ENCODE results near the gene CPZ.
"Not testable (repeated sequence)": the region's sequence is repeated elsewhere in the genome, so short reads cannot be mapped to it uniquely, and the experiment has no call there.

Gene CPZ

DNA sequence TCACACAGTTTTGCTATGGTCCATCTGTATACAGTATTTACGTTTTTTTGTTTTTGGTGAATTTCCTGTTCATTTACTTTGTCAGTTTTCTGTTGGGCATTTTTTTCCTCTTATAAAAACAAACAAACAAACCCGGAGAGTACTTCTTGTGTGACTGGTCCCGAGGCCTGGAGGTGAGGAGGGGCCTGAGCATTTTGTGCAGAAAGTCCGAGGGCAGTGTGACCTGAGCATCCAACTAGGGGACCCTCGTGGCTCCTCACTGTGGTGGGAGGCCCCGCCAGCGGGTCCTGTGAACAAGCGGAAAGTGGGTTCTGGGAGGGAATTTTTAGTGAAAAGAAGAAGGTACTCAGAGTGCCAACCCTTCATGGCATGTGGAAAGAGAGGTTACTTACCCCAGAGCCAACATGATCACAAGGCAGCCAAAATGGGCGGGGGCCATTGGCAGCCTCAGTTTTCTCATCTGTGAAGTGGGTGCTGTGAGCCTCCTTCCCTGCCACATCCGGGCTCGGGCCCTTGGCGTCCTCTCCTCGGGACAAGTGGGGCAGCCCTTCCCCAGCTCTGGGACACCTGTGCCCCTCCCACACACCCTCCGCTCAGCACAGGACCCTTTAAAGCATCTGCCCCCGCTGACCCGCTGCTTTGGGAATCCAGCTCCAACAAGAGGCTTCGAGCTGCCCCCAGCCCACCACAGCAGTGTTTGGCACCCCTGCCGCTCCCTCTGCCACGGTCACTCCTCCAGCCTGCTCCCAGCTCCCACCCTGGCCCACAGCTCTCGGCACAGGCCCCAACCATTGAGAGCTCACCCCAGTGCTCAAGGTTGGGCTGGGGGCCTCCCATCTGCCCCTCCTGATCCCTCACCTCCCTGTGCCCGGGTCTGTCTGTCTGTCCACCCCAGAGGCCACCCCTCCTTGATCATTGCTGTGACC is 35.2 kb upstream of the CPZ start:
- no peak for DNase-seq (ENCODE audit: low read depth)

DNA sequence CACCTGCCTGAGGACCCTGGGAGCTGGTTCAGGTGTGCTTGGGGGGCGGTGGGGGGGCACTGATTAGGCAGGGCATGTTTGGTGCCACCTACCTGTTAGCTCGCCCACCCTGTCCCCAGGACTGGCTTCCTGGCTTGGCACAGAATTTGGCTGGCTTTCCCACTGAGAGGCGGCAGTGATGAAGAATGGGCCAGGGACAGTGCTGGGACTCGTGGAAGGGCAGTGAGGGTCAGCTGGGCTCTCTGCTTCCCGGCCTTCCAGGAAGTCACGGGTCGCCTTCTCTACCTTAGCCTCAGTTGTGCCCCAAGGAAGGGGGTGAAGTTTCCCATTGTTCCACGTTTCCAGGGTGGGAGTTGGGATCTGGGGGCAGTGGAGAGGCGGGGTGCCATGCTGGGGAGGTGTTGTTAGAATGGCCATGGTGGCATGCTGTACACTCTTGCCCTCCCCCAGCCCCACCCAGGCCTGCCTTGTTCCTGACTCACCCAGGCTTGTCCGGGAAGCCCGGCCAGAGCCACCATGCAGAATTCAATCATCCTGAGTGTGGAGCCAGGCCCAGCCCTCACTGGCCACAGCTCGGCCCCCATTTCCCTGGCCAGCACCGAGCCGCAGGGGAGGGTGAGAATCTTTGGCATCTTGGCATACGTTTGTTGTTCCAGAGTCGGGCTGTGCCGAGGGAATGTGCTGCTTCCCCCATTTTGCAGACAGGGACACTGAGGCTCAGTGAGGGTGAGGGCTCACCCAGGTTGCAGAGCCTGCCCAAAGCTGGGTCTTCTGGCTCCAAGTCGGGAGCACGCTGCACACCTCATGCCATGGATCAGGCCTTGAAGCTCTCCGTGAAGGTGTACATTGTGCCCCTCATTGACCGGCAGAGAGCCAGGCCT is 34.2 kb upstream of the CPZ start:
- no peak for DNase-seq (ENCODE audit: low read depth)

DNA sequence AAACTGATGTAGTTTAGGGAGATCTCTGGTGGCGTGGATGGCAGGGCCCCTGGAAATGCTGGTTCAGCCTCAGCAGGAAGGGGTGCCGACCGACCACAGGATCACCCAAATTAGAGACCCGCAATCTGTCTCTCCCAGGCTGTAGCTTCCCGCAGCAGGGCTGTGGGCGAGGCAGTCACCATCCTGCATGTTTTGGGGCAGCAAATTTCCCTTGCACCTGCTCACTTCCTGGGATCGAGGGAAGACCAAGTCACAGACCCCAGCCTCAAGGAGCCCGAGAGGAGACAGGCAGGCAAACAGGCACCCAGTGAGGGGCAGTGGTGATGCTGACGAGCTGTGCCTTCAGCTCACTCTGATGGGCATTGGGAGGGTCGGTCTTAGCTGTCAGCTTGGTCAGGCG is 33.6 kb upstream of the CPZ start:
- DNase-seq (ENCODE audit: low read depth): no peak

DNA sequence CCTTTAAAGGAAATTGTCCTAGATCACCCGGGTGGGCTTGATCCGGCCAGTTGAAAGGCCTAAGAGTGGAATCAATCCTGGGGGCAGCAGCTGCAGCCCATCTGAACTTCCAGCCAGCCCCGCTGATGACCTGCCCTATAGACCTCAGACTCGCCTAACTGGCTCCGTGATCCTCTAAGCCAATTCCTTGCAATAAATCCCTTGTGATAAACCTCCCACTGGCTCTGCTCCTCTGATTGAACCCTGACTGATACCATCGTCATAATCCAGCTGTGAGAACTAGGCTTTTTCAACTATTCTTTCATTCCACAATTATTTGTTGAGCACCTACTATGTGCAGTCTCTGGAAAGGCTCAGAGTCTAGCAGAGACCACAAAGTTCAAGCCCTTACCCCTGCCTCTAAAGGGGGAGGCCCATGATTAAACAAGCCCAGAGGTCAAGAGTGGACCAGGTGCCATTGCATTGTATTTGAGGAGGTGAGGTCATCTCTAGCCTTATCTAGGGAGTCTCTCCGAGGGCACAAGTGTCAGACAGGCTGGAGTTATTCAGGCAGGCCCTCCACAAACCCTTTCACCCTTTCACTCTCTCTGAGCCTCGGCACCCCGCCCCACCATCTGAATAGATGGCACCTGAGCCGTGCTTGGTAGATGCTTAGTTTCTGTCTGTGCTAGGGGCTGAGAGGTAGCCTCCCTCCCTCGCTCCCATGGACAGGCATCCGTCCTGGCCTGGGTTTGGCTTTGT is 32.9 kb upstream of the CPZ start:
- DNase-seq (ENCODE audit: low read depth): no peak

DNA sequence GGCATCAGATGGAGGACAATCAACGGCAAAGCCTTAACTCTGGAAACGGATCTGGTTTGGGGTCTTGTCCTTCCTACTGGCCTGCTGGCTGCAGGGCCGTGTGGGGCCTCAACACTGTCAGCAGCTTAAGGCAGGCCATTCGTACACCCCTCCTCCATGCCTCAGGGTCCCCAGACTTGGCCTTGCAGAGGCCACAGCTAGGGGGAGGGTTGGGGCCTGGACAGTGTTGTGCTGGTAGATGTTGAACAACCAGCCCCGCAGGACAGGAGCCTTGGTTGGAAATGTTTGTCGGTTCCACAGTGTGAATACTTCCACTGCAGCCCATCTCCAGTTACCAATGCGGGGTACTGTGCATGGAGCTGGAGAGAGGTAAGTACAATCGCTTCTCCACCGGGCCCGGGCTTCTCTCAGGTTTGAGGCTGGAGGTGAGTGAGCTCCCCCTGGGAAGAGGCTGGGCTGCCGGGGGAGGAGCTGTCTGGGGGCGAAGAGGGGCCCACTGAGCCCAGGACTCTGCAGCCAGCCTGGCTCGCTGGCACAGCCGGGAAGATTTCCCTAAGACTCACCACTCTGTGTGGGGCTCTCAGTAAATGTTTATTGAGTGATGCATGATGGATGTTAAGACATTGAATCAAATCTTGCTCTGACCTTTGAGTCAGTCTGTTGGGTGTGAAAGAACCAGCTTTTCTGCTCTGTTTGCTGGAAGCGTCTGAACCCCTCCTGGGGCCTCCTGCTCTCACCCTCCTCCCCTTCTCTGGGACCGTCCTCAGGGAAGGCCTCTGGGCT is 32.1 kb upstream of the CPZ start:
- no peak for DNase-seq (ENCODE audit: low read depth)

DNA sequence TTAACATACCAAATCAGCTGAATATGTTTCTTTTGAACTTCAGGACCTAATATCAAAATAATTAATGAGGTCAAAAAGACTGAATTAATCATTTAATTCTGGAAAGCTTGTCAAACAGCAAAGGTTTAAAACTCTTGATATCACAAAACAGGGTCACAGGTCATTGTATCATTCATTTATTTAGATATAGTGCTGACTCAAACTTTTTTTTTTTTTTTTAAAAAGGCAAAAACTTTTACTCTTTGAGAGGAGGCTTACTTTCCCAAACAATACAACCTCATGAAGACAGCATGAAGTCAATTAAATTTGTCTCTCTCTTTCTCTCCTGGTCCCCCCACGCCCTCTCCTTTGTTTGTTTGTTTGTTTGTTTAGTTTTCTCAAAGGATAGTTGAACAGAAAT is 28.0 kb upstream of the CPZ start:
- DNase-seq (ENCODE audit: low read depth): no peak

DNA sequence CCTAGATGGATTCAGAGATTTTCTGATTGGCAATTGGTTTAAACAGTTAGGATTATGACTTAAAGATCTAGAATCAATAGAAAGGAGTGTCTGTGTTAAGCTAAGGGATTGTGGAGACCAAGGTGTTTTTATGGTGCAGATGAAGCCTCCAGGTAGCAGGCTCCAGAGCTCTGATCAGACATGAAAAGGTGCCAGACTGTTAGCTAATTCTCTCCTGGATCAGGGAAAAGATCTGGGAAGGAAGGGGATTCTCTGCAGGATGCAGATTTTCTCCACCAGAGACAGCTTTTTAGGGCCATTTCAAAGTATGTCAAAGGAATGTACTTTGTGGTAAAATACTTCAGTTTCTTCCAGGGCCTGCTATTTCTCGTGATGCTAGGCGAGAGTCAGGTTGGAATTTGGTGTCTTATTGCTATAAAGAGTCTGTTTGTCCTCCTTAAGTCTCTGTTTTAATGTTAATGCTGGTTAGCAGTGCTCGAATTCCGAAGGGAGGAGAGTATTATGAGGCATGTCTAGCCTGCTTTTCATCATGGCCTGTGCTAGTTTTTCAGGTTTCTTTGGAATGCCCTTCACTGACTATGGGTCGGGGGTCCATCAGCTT is 24.4 kb upstream of the CPZ start:
- DNase-seq (ENCODE audit: low read depth): no peak

DNA sequence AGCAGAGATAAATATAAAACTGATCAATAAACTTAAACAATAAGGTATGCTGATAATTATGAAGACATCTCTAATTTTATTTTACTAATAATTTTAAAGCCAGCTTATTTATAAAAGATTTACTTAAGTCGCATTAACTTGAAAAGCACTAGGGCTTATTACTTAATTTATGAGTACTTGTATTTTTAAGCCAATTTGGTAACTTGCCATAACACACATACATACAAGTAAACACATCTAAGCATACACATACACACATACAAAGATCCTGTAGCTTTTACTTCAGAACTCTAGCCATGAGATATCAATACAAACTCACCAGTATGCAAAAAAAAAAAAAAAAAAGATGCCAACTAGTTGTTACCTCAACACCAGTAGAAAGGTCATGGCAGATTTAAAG is 22.4 kb upstream of the CPZ start:
- no peak for DNase-seq (ENCODE audit: low read depth)

DNA sequence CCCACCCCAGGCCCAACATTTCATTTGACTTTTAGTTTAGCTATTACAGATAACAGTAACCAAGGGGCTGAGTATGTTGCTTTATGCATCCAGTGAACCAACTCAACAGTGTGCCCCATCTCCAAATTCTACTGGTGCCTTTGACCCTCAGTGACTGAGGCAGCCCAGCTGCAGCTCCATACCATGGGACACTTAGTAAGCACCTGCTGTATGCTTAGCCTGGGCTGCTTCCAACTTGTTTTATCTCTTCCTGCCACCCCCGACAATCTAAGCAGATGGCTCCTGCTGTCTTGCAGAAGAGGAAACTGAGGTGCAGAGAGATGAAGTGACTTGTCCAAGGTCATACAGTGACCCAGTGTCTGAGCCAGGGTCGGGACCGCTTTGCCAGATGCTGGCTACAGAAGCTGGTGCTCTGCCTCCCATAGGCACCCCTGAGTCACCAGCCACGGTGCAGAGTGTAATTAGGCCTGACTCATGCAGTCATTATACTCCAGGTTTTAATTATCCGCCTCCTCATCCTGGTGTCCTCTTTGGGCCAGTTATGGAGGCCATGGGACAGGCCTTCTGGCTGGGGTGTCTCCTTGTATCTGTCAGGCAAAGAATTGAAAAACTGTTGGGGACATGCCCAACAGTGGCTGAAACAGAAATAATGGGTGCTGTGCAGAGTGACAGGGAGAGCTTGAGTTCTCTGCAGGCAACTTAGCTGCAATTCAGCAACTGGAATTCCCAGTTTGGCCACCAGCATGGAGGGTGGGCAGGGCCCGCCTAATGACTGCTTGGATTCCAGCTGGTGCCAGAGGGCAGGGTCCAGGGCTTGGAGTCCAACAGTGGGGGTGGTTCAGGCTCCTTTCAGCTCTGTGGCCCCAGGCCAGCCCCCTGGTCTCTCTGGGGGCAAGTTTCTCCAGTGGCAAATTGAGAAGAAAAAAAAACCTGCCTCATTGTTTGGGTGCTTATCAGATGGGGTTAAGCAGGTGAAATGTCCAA is 20.6 kb upstream of the CPZ start:
- DNase-seq (ENCODE audit: low read depth): no peak

DNA sequence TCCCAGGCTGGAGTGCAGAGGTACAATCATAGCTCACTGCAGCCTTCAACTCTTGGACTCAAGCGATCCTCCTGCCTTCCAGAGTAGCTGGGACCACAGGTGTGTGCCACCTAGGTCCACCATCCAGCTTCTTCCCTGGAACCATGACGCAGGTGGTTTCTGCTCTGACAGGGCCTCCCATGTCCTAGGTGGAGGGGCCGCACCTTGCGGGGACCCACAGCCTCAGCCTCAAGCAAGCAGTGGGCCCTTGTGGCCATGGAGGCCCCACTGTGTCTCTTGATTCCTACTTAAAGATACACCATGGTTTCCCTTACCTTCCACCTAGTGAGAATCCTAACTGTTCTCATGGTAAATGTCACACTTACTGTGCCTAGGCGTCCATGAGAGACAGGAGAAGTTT is 19.3 kb upstream of the CPZ start:
- no peak for DNase-seq (ENCODE audit: low read depth)

DNA sequence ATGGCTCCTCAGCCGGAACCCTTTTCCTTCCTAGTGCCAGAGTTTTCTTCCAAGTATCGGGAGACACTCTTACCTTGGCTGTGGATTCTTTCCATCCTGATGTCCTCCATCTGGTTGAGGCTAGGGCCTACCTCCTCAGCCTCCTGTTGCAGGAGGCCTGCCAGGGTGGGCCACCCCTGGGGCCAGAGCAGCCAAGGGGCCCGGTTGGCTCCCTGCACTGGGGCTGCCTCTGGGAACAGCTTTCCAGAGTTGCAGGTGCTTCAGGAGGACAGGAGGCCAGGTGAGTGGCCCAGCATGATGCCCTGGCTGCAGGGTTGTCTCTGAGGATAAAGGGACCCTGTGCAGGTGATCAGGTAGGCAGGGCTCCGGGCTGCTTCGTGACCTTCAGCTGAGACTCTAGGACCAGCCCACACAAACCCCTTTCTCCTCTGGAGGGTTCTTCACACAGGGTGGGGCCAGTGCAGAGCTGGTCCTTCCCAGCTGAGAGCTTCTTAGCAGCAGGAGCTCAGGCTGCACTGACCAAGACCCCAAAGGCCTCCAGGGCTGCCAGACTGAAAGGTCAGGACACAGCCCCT is 17.7 kb upstream of the CPZ start:
- DNase-seq (ENCODE audit: low read depth): no peak

DNA sequence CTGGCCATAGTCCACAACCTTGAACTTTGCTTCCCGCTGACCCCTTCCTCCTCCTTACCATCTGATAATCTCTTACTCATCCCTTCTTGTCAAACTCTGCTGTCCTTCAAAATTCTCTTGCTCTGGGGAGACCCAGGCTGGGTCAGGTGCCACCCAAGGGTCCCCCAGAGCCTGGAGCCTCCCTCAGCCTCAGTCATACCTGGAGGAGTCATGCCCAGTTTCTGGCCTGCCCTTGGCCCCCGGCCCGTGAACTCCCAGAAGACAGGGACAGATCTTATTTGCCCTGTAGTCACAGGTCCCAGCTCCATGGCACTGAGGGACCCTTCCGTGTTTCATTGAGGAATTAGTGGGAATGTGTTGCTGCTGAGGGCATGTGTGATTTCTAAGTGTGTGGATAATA is 17.1 kb upstream of the CPZ start:
- no peak for DNase-seq (ENCODE audit: low read depth)

DNA sequence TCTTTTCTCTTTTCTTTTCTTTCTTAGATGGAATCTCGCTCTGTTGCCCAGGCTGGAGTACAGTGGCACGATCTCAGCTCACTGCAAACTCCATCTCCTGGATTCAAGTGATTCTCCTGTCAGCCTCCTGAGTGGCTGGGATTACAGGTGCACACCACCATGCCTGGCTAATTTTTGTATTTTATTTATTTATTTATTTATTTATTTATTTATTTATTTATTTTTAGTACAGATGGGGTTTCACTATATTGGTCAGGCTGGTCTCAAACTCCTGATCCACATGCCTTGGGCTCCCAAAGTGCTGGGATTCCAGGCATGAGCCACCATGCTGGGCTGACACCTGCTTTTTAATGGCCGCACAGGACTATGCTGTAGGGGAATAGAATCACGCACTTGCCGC is 16.0 kb upstream of the CPZ start:
- DNase-seq (ENCODE audit: low read depth): not testable (repeated sequence)

DNA sequence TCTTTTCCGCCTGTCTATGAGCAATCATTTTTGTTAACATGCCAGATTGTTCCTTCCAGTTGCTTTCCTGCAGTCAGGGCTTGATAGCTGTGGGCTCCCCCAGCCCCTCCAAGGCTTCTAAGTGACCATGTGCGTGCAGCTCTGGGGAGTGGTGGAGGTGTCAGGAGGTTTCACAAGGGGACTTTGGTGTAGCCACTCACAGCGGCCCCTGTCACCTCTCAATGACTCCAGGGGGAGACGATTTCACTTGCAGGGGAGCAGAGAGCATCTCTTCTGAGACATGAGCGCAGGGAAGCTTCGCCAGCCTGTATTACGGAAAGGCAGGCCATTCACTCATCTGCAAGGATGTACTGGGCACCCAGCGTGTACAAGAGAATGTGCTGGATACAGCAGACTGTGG is 15.5 kb upstream of the CPZ start:
- DNase-seq (ENCODE audit: low read depth): no peak

DNA sequence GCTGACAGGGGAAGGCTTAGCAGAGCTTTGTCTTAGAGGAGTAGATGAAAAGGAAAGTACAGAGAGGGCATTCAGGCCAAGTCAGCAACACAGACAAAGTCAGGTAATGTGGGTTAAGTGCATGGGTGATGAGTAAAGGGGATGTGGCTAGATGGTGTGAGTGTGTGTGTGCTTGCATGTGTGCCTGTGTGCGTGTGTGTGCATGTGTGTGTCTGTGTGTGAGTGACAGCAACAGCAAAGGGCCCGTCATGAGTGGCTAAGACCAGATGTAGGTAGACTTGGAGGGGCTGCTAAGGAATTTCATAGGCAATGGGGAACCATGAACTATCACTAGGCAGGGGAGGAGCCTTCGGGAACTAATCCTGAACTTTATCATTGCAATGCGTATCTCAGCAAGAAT is 14.6 kb upstream of the CPZ start:
- no peak for DNase-seq (ENCODE audit: low read depth)

DNA sequence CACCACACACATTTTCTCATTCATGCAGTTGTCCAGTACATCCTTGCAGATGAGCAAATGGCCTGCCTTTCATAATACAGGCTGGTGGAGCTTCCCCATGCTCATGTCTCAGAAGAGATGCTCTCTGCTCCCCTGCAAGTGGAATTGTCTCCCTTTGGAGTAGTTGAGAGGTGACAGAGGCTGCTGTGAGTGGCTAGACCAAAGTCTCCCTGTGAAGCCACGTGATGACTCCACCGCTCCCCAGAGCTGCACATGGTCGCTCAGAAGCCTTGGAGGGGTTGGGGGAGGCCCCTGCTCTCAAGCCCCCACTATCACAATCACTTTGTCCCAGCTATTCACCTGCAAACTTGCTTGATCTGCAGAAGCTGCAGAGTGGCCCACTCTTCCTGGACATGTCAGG is 13.8 kb upstream of the CPZ start:
- no peak for DNase-seq (ENCODE audit: low read depth)

DNA sequence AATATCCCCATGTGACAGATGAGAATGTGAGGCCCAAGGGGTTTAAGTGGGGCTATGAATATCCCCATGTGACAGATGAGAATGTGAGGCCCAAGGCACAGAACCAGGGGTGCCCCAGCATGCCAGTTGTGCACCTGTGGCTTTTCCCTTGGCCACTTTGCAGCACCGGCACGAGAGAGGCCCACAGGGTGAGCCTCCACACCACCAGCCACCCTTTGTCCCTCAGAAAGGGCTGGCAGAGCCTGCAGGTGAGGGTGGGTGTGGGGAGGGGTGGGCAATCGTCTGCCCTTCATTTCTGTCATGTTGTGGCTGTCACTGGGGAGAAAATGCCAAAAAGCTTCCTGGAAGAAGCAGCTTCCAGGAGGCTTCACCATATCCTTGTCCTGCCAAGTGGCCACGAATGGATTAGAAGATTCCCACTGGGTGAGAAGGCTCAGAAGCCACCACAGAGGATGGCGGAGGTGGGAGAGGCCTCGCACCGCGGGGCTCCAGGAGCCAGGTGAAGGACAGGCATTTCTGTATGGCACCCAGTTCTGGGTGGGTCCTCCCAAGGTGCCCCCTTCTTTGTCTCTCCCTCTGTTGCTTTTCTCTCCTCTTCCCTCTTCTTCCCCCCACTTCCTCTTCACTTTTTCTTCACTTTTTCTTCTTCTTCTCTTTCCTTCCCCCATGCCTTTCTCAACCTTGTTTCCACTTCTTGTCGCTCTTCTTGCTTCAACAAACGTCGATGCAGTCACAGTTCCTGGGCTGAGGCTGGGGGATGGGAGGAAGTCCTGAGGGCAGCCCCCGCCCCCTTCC is 12.8 kb upstream of the CPZ start:
- no peak for DNase-seq (ENCODE audit: low read depth)

DNA sequence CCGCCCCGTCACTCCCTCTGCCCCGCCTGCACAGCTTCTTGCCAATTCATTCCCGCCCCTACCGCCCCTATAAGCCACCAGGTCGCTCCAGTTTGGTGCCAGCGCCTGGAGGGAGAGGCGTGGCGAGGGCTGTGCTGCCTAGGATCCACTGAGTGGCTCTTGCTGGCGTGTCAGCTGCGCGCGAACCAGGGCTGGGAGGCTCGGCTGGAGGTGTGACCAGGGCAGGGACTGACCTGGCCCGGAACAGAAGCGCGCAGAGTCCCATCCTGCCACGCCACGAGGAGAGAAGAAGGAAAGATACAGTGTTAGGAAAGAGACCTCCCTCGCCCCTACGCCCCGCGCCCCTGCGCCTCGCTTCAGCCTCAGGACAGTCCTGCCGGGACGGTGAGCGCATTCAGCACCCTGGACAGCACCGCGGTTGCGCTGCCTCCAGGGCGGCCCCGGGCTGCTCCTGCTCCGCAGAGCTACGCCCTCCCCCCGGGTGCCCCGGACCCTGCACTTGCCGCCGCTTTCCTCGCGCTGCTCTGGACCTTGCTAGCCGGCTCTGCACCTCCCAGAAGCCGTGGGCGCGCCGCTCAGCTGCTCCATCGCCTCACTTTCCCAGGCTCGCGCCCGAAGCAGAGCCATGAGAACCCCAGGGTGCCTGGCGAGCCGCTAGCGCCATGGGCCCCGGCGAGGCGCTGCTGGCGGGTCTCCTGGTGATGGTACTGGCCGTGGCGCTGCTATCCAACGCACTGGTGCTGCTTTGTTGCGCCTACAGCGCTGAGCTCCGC is 12.1 kb upstream of the CPZ start, which contains the start of gene GPR78:
Gene GPR78, plus strand, starts transcription at position 72 of the 773 bp plus-strand sequence. Its CDS starts 591 bp downstream, at position 663.
- no peak for DNase-seq (ENCODE audit: low read depth)
